IMR-90 (cell line): Measurements from ENCODE around the gene GAGE2A. TPM values are rescaled to one million over a fixed set of nuclear protein-coding genes. Genes with fewer than 3 reads are reported as not detected.
"Not testable (repeated sequence)": the region's sequence is repeated elsewhere in the genome, so short reads cannot be mapped to it uniquely, and the experiment has no call there.

Source experiments
- ATAC-seq: fragments of 200-7000 bp; cut with Tn5 transposase; 2 replicates; pipeline ENCODE4 v1.9.1; 2020; ENCODE audit warnings: low read depth, mild to moderate bottlenecking, moderate library complexity
- BruUV-seq: library from RNA; stranded (reverse); fragments of 400-500 nt; replicated peaks from 2 replicates; lab custom pipeline; 2021; lab: Mats Ljungman, UMichigan
- CTCF ChIA-PET: fragments of 300-600 bp; formaldehyde crosslinking; extraction: SDS; loops from one replicate; lab custom pipeline; 2021; ENCODE audit warnings: antibody characterized with exemption; lab: Yijun Ruan, JAX
- POLR2A ChIA-PET: fragments of 300-600 bp; sonication (Branson Sonifier 250); formaldehyde crosslinking; loops from one replicate; lab custom pipeline; 2022; ENCODE audit warnings: antibody characterized with exemption; ENCODE audit not compliant: unreplicated experiment; lab: Charles Lee
- DNase-seq: peaks from one replicate; pipeline ENCODE4 v3.0.0; 2013
- H2AFZ ChIP-seq: replicated peaks from 2 replicates; pipeline ENCODE3; 2013; ENCODE audit warnings: low read length, mild to moderate bottlenecking; ENCODE audit not compliant: poor library complexity
- H2AK5ac ChIP-seq: 2 replicates; pipeline ENCODE4 v1.6.1; 2013; ENCODE audit warnings: low read depth, low read length, inconsistent platforms
- H2AK9ac ChIP-seq: replicated peaks from 2 replicates; pipeline ENCODE3; 2013; ENCODE audit warnings: mild to moderate bottlenecking, low read depth, low read length, moderate library complexity; ENCODE audit not compliant: poor library complexity
- H2BK120ac ChIP-seq: 2 replicates; pipeline ENCODE4 v1.6.1; 2013; ENCODE audit warnings: low read depth, low read length, inconsistent platforms
- H2BK15ac ChIP-seq: 3 replicates; pipeline ENCODE4 v1.6.1; 2013; ENCODE audit warnings: low read depth, low read length, inconsistent platforms
- H2BK20ac ChIP-seq: 2 replicates; pipeline ENCODE4 v1.6.1; 2013; ENCODE audit warnings: low read depth, mild to moderate bottlenecking, inconsistent platforms, low read length, moderate library complexity
- H2BK5ac ChIP-seq: 2 replicates; pipeline ENCODE4 v1.6.1; 2013; ENCODE audit warnings: mild to moderate bottlenecking, low read depth, low read length, inconsistent platforms; ENCODE audit not compliant: poor library complexity, severe bottlenecking
- H3K14ac ChIP-seq: replicated peaks from 2 replicates; pipeline ENCODE4 v1.6.1; 2013; ENCODE audit warnings: low read depth, low read length, inconsistent platforms
- H3K18ac ChIP-seq: 2 replicates; pipeline ENCODE4 v1.6.1; 2013; ENCODE audit warnings: low read depth, low read length, control low read depth
- H3K23ac ChIP-seq: 2 replicates; pipeline ENCODE4 v1.6.1; 2013; ENCODE audit warnings: low read depth, low read length, inconsistent platforms
- H3K27ac ChIP-seq: 2 replicates; pipeline ENCODE4 v1.5.1; 2013; ENCODE audit warnings: mild to moderate bottlenecking, control low read depth, low read length; ENCODE audit not compliant: insufficient read depth
- H3K27me3 ChIP-seq: 2 replicates; pipeline ENCODE4 v1.6.1; 2013; ENCODE audit warnings: low read length; ENCODE audit not compliant: control insufficient read depth, insufficient read depth
- H3K36me3 ChIP-seq: 2 replicates; pipeline ENCODE4 v1.6.1; 2013; ENCODE audit warnings: low read length, mixed read lengths; ENCODE audit not compliant: control insufficient read depth, insufficient read depth
- H3K4ac ChIP-seq: 2 replicates; pipeline ENCODE4 v1.6.1; 2013; ENCODE audit warnings: low read depth, low read length, inconsistent platforms
- H3K4me1 ChIP-seq: 2 replicates; pipeline ENCODE4 v1.6.1; 2013; ENCODE audit warnings: low read length, mixed read lengths; ENCODE audit not compliant: control insufficient read depth, insufficient read depth
- H3K4me2 ChIP-seq: 2 replicates; pipeline ENCODE4 v1.6.1; 2013; ENCODE audit warnings: low read depth, mild to moderate bottlenecking, control low read depth, low read length, moderate library complexity
- H3K4me3 ChIP-seq: 2 replicates; pipeline ENCODE4 v1.5.1; 2013; ENCODE audit warnings: low read depth, mild to moderate bottlenecking, control low read depth, low read length, moderate library complexity; ENCODE audit not compliant: insufficient read depth
- H3K56ac ChIP-seq: 2 replicates; pipeline ENCODE4 v1.6.1; 2013; ENCODE audit warnings: low read length, inconsistent platforms; ENCODE audit not compliant: insufficient read depth; ENCODE audit errors: extremely low read depth
- H3K79me1 ChIP-seq, 2 experiments: 2 replicates each; pipeline ENCODE4 v1.6.1; 2013; ENCODE audit warnings: low read length in 2 of 2, inconsistent platforms in 1 of 2, low read depth in 1 of 2
- H3K9ac ChIP-seq: 2 replicates; pipeline ENCODE4 v1.6.1; 2013; ENCODE audit warnings: low read depth, low read length, control low read depth
- H3K9me1 ChIP-seq: 2 replicates; pipeline ENCODE4 v1.6.1; 2013; ENCODE audit warnings: low read length, inconsistent platforms; ENCODE audit not compliant: insufficient read depth
- H3K9me3 ChIP-seq: 2 replicates; pipeline ENCODE4 v1.6.1; 2013; ENCODE audit warnings: low read length; ENCODE audit not compliant: control insufficient read depth, insufficient read depth
- H4K20me1 ChIP-seq: 2 replicates; pipeline ENCODE4 v1.6.1; 2013; ENCODE audit warnings: low read length, inconsistent platforms; ENCODE audit not compliant: insufficient read depth
- H4K5ac ChIP-seq: 2 replicates; pipeline ENCODE4 v1.6.1; 2013; ENCODE audit warnings: mild to moderate bottlenecking, low read depth, low read length, control low read depth
- H4K8ac ChIP-seq, 2 experiments: 2 replicates each; pipeline ENCODE4 v1.6.1; 2013; ENCODE audit warnings: low read depth in 2 of 2, low read length in 2 of 2, control low read depth in 1 of 2, inconsistent platforms in 1 of 2
- H4K91ac ChIP-seq: 2 replicates; pipeline ENCODE4 v1.6.1; 2013; ENCODE audit warnings: low read depth, low read length, inconsistent platforms; ENCODE audit not compliant: insufficient read depth
- WGBS, 2 experiments: methylation state at CpG; one replicate each; pipeline versions ENCODE4 v1.1.5 to v1.1.7; 2013; ENCODE audit warnings: missing lambda C conversion rate in 2 of 2; ENCODE audit not compliant: insufficient read length in 1 of 2; ENCODE audit errors: extremely low coverage in 2 of 2; 5-methylcytosine and 5-hydroxymethylcytosine counted together
- dilution Hi-C: fragments of 300-500 bp; cut with HindIII; formaldehyde crosslinking; loops from one replicate; pipeline ENCODE4 v1.14.3; 2018; ENCODE audit warnings: low sequenced_read_pairs; ENCODE audit not compliant: unreplicated experiment
- in situ Hi-C: fragments of 300-500 bp; cut with MboI; formaldehyde crosslinking; loops from 3 replicates; pipeline ENCODE4 v1.14.3; 2019; ENCODE audit warnings: low sequenced_read_pairs, inconsistent platforms, mixed read lengths
- intact Hi-C: fragments of 100-400 bp; cut with micrococcal nuclease; formaldehyde crosslinking; loops from 2 replicates; pipeline ENCODE4 v1.10.0; 2022
- polyA plus RNA-seq, 3 experiments: library from polyadenylated mRNA; depleted of rRNA; stranded (reverse); fragments of >200 nt; gene quantifications; 2 replicates each; pipeline ENCODE4 v1.2.3, GENCODE V29; 2012; ENCODE audit warnings: low replicate concordance in 1 of 3
- total RNA-seq: library from RNA; depleted of rRNA; stranded (reverse); fragments of >200 nt; gene quantifications from 2 replicates; pipeline ENCODE4 v1.2.3, GENCODE V29; 2012

GAGE2A gene
- total and polyA plus RNA-seq, 2 of the 4 experiments (the other 2 are of a cell fraction) = not detected

GRCh38 chrX:49570100-49570499, 19.2 kb upstream of the GAGE2A start, which contains the start of gene GAGE12G:
GAGE12G (plus strand) TSS chrX:49570400; CDS start chrX:49571555, 1,155 bp downstream.
- H3K4me3 ChIP-seq, H4K91ac ChIP-seq, H4K5ac ChIP-seq, H2BK20ac ChIP-seq, H3K18ac ChIP-seq, dilution Hi-C loops, H3K36me3 ChIP-seq, H2BK15ac ChIP-seq, H3K27ac ChIP-seq, H2BK120ac ChIP-seq, POLR2A ChIA-PET, intact Hi-C loops, H3K4me1 ChIP-seq, CTCF ChIA-PET, H3K14ac ChIP-seq, H3K56ac ChIP-seq, in situ Hi-C loops, ATAC-seq, H3K9me3 ChIP-seq, H3K27me3 ChIP-seq, H3K4ac ChIP-seq, H2AFZ ChIP-seq, H2BK5ac ChIP-seq, DNase-seq, H3K23ac ChIP-seq, BruUV-seq, H2AK9ac ChIP-seq, H4K20me1 ChIP-seq, H2AK5ac ChIP-seq, H3K4me2 ChIP-seq, H3K79me1 ChIP-seq, H3K9ac ChIP-seq, H4K8ac ChIP-seq, H3K9me1 ChIP-seq: not testable (repeated sequence)
- no CpG with 5 or more reads among the region's 16 CpGs for WGBS, 2 experiments

DNA sequence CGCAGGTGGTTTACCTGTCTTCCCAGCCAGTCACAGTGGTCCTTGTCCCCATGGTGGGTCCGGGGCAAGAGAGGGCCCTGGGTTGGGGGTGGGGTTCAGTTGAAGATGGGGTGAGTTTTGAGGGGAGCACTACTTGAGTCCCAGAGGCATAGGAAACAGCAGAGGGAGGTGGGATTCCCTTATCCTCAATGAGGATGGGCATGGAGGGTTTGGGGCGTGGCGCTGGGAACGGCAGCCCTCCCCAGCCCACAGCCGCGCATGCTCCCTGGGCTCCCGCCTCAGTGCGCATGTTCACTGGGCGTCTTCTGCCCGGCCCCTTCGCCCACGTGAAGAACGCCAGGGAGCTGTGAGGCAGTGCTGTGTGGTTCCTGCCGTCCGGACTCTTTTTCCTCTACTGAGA, 9.6 kb upstream of the GAGE2A start, which contains the start of gene GAGE12H:
Gene GAGE12H (plus strand): TSS at position 301 of the 400 bp plus-strand sequence. CDS start 1,155 bp downstream, outside the sequence.
- DNase-seq, H2BK120ac ChIP-seq, POLR2A ChIA-PET, intact Hi-C loops, CTCF ChIA-PET, H2AK5ac ChIP-seq, H3K4ac ChIP-seq, H3K4me1 ChIP-seq, H4K20me1 ChIP-seq, ATAC-seq, H3K9ac ChIP-seq, H2BK20ac ChIP-seq, H4K91ac ChIP-seq, BruUV-seq, H2BK5ac ChIP-seq, H2BK15ac ChIP-seq, H3K4me2 ChIP-seq, H3K36me3 ChIP-seq, H2AFZ ChIP-seq, H3K56ac ChIP-seq, H4K8ac ChIP-seq, H2AK9ac ChIP-seq, H3K14ac ChIP-seq, in situ Hi-C loops, H3K79me1 ChIP-seq, dilution Hi-C loops, H3K27ac ChIP-seq, H4K5ac ChIP-seq, H3K18ac ChIP-seq, H3K27me3 ChIP-seq, H3K9me1 ChIP-seq, H3K9me3 ChIP-seq, H3K23ac ChIP-seq, H3K4me3 ChIP-seq: not testable (repeated sequence)
- WGBS, 2 experiments = no CpG with 5 or more reads among the region's 16 CpGs
